Thymus (tissue), 11 donors: ENCODE data around the gene SYCE3. TPM values are rescaled to one million over a fixed set of nuclear protein-coding genes. Genes with fewer than 3 reads are reported as not detected.

Experiments used
- DNase-seq, 9 donors: peaks; one replicate each; pipeline ENCODE4 v3.0.0-alpha.2; 2013; ENCODE audit warnings: low spot score in 9 of 9, low read depth in 6 of 9, missing footprints in 1 of 9
- H3K27ac ChIP-seq, 2 donors: one replicate each; pipeline ENCODE4 v1.5.1; 2013; ENCODE audit warnings: control low read depth in 1 of 2, low read depth in 1 of 2, low read length in 1 of 2, mild to moderate bottlenecking in 1 of 2, moderate library complexity in 1 of 2
- H3K27me3 ChIP-seq, 2 donors: one replicate each; pipeline ENCODE4 v1.5.1; 2013; ENCODE audit warnings: low read length in 1 of 2; ENCODE audit not compliant: control insufficient read depth in 2 of 2, insufficient read depth in 1 of 2
- H3K36me3 ChIP-seq, 2 donors: one replicate each; pipeline ENCODE4 v1.5.1; 2013; ENCODE audit warnings: low read length in 1 of 2, mild to moderate bottlenecking in 1 of 2, moderate library complexity in 1 of 2; ENCODE audit not compliant: control insufficient read depth in 2 of 2, insufficient read depth in 2 of 2
- H3K4me1 ChIP-seq, 2 donors: one replicate each; pipeline ENCODE4 v1.5.1; 2013; ENCODE audit warnings: low read length in 2 of 2; ENCODE audit not compliant: control insufficient read depth in 2 of 2, insufficient read depth in 2 of 2
- H3K4me3 ChIP-seq, 2 donors: one replicate each; pipeline ENCODE4 v1.5.1; 2013; ENCODE audit warnings: low read length in 2 of 2, control low read depth in 1 of 2, mild to moderate bottlenecking in 1 of 2
- H3K9me3 ChIP-seq, 2 donors: one replicate each; pipeline ENCODE4 v1.5.1; 2013; ENCODE audit warnings: low read length in 1 of 2, mild to moderate bottlenecking in 1 of 2; ENCODE audit not compliant: control insufficient read depth in 2 of 2, insufficient read depth in 1 of 2
- WGBS: extraction: QIAGEN DNeasy Blood & Tissue Kit; methylation state at CpG from one replicate; pipeline ENCODE4 v1.1.7; 2013; 5-methylcytosine and 5-hydroxymethylcytosine counted together
- polyA plus RNA-seq: library from polyadenylated mRNA; stranded (reverse); fragments of 200-250 nt; gene quantifications from one replicate; pipeline ENCODE4 v1.2.3, GENCODE V29; 2013
- total RNA-seq: library from RNA; stranded (reverse); fragments of 120-200 nt; gene quantifications from one replicate; pipeline ENCODE4 v1.2.4, GENCODE V29; 2013
- donor health status: healthy.

Gene SYCE3
- total and polyA plus RNA-seq, 2 donors: 0.19 to 1.1 TPM

- 78% methylated on average over 6 of the region's 6 CpGs for WGBS
- no peak for DNase-seq
Observed at GRCh38 chr22:50607659-50608020, 44.9 kb upstream of the SYCE3 start.

GRCh38 chr22:50606946-50607658, 44.4 kb upstream of the SYCE3 start:
- Histone ChIP-seq H3K27ac (no peak overlapping the region), H3K36me3 (no peaks in the 10 kb centered on the region), H3K4me3 (no peak overlapping the region), H3K9me3 (no peaks in the 10 kb centered on the region), H3K4me1 (no peaks in the 10 kb centered on the region), H3K27me3 (peaks cover 40 to 90% of the 10 kb centered on the region in 2 donors)
- WGBS: 91% methylated on average over 18 of the region's 18 CpGs
- DNase-seq: no peak

More at GRCh38 chr22:50607659-50608020, 44.9 kb upstream of the SYCE3 start:
- no peaks in the 10 kb centered on the region for H3K9me3 ChIP-seq
- H3K27ac ChIP-seq: no peak overlapping the region
- no peak overlapping the region for H3K4me3 ChIP-seq
- H3K27me3 ChIP-seq: peaks cover 34 to 90% of the 10 kb centered on the region in 2 donors
- H3K36me3 ChIP-seq: no peaks in the 10 kb centered on the region
- H3K4me1 ChIP-seq: no peaks in the 10 kb centered on the region

GRCh38 chr22:50606165-50606945, 43.6 kb upstream of the SYCE3 start:
- H3K27ac ChIP-seq: no peak overlapping the region
- H3K4me3 ChIP-seq: no peak overlapping the region
- H3K4me1 ChIP-seq: no peaks in the 10 kb centered on the region
- no peak for DNase-seq
- no peaks in the 10 kb centered on the region for H3K36me3 ChIP-seq
- peaks cover 47 to 91% of the 10 kb centered on the region in 2 donors for H3K27me3 ChIP-seq
- 81% methylated on average over 19 of the region's 19 CpGs for WGBS
- no peaks in the 10 kb centered on the region for H3K9me3 ChIP-seq

GRCh38 chr22:50605613-50606074, 42.9 kb upstream of the SYCE3 start:
- H3K27me3 ChIP-seq: peaks cover 54 to 90% of the 10 kb centered on the region in 2 donors
- H3K4me1 ChIP-seq: no peaks in the 10 kb centered on the region
- DNase-seq: no peak
- H3K4me3 ChIP-seq: no peak overlapping the region
- H3K36me3 ChIP-seq: no peaks in the 10 kb centered on the region
- no peaks in the 10 kb centered on the region for H3K9me3 ChIP-seq
- 87% methylated on average over 20 of the region's 20 CpGs for WGBS
- no peak overlapping the region for H3K27ac ChIP-seq

- H3K36me3 ChIP-seq: no peaks in the 10 kb centered on the region
- H3K27ac ChIP-seq: no peak overlapping the region
- H3K9me3 ChIP-seq: no peaks in the 10 kb centered on the region
- WGBS: 87% methylated on average over 23 of the region's 23 CpGs
- H3K4me1 ChIP-seq: no peaks in the 10 kb centered on the region
- H3K4me3 ChIP-seq: no peak overlapping the region
- no peak for DNase-seq
- peaks cover 59 to 87% of the 10 kb centered on the region in 2 donors for H3K27me3 ChIP-seq
Observed at GRCh38 chr22:50605002-50605612, 42.4 kb upstream of the SYCE3 start.

GRCh38 chr22:50604256-50605001, 41.7 kb upstream of the SYCE3 start:
- H3K27ac ChIP-seq: no peak overlapping the region
- WGBS: 48% methylated on average over 103 of the region's 103 CpGs
- DNase-seq: no peak
- no peaks in the 10 kb centered on the region for H3K36me3 ChIP-seq
- no peaks in the 10 kb centered on the region for H3K4me1 ChIP-seq
- no peak overlapping the region for H3K4me3 ChIP-seq
- H3K9me3 ChIP-seq: peaks cover 0 to 1% of the 10 kb centered on the region in 2 donors
- peaks cover 65 to 88% of the 10 kb centered on the region in 2 donors for H3K27me3 ChIP-seq

GRCh38 chr22:50603511-50604255, 41.0 kb upstream of the SYCE3 start:
- Histone ChIP-seq H3K4me3 (no peak overlapping the region), H3K27ac (no peak overlapping the region), H3K36me3 (no peaks in the 10 kb centered on the region), H3K27me3 (peaks cover 68 to 90% of the 10 kb centered on the region in 2 donors), H3K4me1 (no peaks in the 10 kb centered on the region), H3K9me3 (peaks cover 0 to 1% of the 10 kb centered on the region in 2 donors)
- 11% methylated on average over 70 of the region's 70 CpGs for WGBS
- DNase-seq: no peak

GRCh38 chr22:50602338-50602700, 39.6 kb upstream of the SYCE3 start:
- H3K4me3 ChIP-seq: no peak overlapping the region
- H3K27me3 ChIP-seq: peaks cover 75 to 92% of the 10 kb centered on the region in 2 donors
- WGBS: 39% methylated on average over 2 of the region's 2 CpGs
- no peak for DNase-seq
- no peaks in the 10 kb centered on the region for H3K36me3 ChIP-seq
- H3K9me3 ChIP-seq: peaks cover 0 to 1% of the 10 kb centered on the region in 2 donors
- H3K27ac ChIP-seq: no peak overlapping the region
- no peaks in the 10 kb centered on the region for H3K4me1 ChIP-seq
